Stimulated activated CD8-positive, alpha-beta memory T cell treated with anti-CD3 and anti-CD28 coated beads, Interleukin-15, amount 100 ng/mL, for 4 hours (primary cell): ENCODE results near the gene CORO2A.

Experiments used
- DNase-seq, 2 donors: peaks; one replicate each; pipeline ENCODE4 v3.0.0-alpha.2; 2020; ENCODE audit warnings: low read depth in 2 of 2

The CORO2A gene

GRCh38 chr9:98168941-98169488 is 23.4 kb downstream of the CORO2A start:
- no peak for DNase-seq

GRCh38 chr9:98168153-98168780 is 24.2 kb downstream of the CORO2A start:
- no peak for DNase-seq

- DNase-seq: no peak
Measured at GRCh38 chr9:98164912-98165311, 27.5 kb downstream of the CORO2A start.

GRCh38 chr9:98162613-98163012 is 29.8 kb downstream of the CORO2A start:
- DNase-seq: no peak

GRCh38 chr9:98161851-98162250 is 30.6 kb downstream of the CORO2A start:
- DNase-seq: no peak

GRCh38 chr9:98159790-98160189 is 32.6 kb downstream of the CORO2A start:
- no peak for DNase-seq

- no peak for DNase-seq
Measured at GRCh38 chr9:98159301-98159700, 33.1 kb downstream of the CORO2A start.

GRCh38 chr9:98158071-98158831 is 34.2 kb downstream of the CORO2A start:
- DNase-seq: no peak

- DNase-seq: no peak
Measured at GRCh38 chr9:98157372-98157771, 35.1 kb downstream of the CORO2A start.

- no peak for DNase-seq
Measured at GRCh38 chr9:98154678-98155077, 37.8 kb downstream of the CORO2A start.

GRCh38 chr9:98152526-98152925 is 39.9 kb downstream of the CORO2A start:
- no peak for DNase-seq

- no peak for DNase-seq
Measured at GRCh38 chr9:98150721-98151120, 41.7 kb downstream of the CORO2A start.

- DNase-seq: no peak
Measured at GRCh38 chr9:98150164-98150563, 42.3 kb downstream of the CORO2A start.

- no peak for DNase-seq
Measured at GRCh38 chr9:98149422-98149821, 43.0 kb downstream of the CORO2A start.

- no peak for DNase-seq
Measured at GRCh38 chr9:98148486-98148885, 44.0 kb downstream of the CORO2A start.

GRCh38 chr9:98147582-98147981 is 44.9 kb downstream of the CORO2A start:
- no peak for DNase-seq

- DNase-seq: no peak
Measured at GRCh38 chr9:98146101-98146991, 46.1 kb downstream of the CORO2A start.

- DNase-seq: no peak
Measured at GRCh38 chr9:98144631-98145030, 47.8 kb downstream of the CORO2A start.

- DNase-seq: no peak
Measured at GRCh38 chr9:98144076-98144475, 48.4 kb downstream of the CORO2A start.

- DNase-seq: no peak
Measured at GRCh38 chr9:98142925-98143481, 49.4 kb downstream of the CORO2A start.

GRCh38 chr9:98142182-98142907 is 50.1 kb downstream of the CORO2A start:
- no peak for DNase-seq
